GM18870 (cell line): ENCODE measurements around the gene DUSP10.

Source experiments
- ATAC-seq: cut with Tn5 transposase; IDR thresholded peaks from one replicate; pipeline ENCODE4 v1.9.1; 2021; ENCODE audit warnings: moderate library complexity; ENCODE audit not compliant: unreplicated experiment

The DUSP10 gene

DNA sequence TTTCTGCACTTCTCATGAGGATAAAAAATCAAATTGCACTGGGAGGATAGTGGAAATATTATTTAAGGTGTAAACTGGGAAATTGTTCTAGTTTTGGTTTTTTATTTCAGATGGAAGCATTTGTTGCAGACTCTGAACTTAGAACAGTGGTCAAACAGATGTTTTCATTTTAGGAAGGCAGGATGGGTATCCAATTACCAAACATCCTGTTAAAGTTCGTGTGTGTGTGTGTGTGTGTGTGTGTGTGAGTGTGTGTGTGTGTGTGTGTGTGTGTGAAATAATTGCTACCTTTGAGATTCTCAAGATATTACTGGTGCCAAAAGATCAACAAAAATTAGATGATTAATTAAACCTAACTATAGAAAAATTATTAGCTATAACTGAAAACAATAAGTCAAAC, 24.3 kb upstream of the DUSP10 start:
- no peak for ATAC-seq

DNA sequence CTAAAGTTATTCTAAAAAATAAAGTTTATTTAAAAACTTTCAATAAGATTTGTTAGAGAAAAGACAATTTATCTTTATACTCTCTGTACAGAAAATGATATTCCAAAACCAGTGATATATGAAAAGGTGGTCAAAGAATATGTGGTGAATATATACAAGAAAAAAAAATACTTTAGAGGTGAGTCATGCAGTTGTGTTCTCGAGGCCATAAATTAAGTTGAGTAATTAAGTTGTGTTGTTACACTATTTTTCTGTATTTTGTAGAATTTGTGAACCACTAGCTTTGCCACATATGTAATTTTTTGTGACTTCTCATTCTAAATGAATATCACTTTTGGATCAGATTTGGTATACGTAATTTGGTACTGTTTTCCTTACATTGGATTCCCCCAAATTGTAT, 23.6 kb upstream of the DUSP10 start:
- no peak for ATAC-seq

- ATAC-seq, result no peak
These were observed 20.2 kb upstream of the DUSP10 start for GRCh38 chr1:221762121-221762520.

DNA sequence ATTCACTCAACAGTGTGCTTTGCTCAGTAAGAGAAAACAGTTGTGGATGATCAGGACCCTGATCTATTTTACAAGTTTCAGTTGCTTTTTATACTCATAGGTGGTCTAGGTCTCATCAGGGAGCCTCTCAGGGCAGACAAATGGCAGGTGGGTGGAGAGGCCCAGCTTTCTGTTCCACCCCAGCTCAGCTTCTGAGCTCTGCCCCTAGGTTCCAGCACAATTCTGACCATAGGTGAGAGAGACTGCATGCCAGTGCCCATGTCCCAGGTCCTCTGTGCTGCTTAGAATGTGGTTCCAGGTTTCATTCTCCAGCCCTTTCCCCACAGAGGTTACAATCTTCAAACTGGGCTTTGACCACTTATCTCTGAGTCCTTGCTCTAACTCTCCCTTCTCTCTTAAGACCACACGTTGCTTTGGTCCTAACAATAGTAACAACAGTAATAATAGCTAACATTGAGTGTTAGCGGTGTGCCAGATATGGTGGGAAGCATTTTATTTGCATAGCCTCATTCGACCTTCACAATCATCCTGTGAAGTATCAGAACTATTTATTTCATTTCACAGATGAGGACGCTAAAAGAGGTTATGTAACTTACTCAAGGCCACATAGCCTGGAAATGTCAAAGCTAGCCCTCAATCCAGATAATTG, 19.6 kb upstream of the DUSP10 start:
- ATAC-seq, result peak; percentile 71

GRCh38 chr1:221760911-221761310, 19.0 kb upstream of the DUSP10 start:
- ATAC-seq, result no peak

DNA sequence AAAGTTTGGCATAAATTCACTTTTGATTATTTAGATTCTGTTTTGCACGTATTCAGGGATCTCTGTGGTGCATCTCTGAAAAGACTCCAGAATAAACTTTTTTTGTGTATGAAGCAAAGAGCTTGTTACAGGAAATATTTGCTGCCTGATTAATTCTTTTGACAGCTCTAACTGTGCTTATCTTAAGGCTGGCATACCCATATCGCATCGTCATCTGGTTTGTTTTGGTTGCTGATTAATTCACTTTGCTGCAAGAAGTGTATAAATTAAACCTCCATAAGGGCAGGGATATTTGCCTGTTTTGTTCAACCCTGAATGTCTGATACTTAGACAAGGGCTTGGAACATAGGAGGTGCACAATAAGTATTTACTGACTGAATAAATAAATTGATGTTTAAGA, 17.5 kb upstream of the DUSP10 start:
- no peak for ATAC-seq

DNA sequence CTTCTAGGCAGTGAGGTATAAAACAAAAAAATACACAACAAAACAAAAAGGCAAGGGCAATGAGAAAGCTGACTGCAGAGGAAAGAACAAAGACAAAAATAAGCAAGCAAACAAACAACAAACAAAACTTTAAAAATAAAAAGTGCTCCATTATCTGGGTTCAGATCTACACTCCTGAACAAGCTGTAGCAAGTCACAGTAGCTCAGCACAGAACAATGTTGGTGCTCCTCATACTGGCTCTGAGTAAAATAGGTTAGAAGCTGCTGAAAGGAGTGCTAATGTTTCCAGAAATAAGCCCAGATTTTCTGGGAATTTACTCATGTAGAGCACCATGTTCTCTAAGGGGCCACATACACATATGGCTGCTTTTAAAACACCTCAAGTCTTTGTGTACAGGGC, 16.6 kb upstream of the DUSP10 start:
- no peak for ATAC-seq

DNA sequence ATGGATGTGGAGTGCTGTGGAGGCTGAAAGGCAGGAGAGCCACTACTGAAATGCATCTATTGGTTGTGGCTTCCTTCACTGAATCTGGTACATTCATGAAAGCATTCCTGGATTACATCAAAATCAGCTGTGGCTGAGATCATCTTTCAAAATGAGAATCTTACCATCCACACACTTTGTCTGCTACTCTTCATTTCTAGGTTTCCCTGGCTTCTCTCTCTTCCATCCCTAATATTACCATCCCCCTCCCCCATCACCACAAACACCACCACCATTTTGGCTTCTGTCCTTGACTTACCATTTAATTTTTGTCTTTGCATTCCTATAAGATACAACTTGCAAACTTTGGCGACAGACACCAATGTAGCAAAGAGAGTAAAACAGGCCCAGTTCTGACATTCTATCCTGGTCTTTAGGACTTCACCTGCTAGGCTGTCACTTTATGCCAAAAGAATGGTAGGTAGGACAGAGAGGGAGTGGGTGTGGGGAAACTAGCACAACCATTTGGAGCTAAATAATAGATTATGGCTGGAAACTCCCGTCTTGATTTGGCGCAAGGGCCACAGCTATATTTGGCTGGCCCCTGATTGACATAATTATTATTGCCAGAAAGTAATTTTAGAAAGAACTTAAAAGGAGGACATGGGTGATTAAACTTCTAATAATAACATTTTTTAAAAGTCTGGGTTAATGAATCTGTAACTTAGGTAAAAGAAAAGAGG, 15.1 kb upstream of the DUSP10 start:
- ATAC-seq, result no peak

DNA sequence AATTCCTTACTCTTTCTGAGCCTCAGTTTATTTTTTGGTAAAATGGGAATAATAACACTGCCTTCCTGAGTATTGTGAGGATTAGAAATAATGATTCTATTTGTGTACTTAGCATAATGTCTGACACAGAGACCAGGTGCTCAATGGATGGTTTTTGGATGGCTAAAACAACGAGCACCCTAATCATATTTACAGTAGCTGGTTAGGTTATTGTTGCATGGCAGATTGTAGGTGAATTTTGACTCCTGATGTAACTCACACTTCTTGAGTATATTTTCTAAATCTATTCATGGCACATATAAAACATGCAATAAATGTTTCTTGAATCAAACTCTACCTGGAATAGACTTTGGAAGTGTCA, 11.9 kb upstream of the DUSP10 start:
- peak; percentile 13 for ATAC-seq

- ATAC-seq, result no peak
These were observed 9.5 kb upstream of the DUSP10 start for GRCh38 chr1:221751226-221751887.

DNA sequence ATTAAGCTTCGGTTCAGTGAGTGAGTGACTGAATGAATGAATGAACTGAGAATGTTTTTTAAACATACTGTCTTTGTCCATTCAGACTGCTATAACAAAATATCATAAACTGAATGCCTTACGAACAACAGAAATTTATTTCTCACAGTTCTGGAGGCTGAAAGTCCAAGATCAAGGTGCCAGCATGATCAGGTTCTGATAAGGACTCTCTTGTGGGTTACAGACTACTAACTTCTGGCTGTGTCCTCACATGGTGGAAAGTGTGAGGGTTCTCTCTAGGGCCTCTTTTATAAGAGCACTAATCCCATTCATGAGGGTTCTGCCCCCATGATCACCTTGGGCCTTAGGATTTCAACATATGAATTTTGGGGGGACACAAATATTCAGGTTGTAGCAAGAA, 7.1 kb upstream of the DUSP10 start:
- ATAC-seq, result no peak

- ATAC-seq, result no peak
These were observed 6.0 kb upstream of the DUSP10 start for GRCh38 chr1:221747839-221748238.

DNA sequence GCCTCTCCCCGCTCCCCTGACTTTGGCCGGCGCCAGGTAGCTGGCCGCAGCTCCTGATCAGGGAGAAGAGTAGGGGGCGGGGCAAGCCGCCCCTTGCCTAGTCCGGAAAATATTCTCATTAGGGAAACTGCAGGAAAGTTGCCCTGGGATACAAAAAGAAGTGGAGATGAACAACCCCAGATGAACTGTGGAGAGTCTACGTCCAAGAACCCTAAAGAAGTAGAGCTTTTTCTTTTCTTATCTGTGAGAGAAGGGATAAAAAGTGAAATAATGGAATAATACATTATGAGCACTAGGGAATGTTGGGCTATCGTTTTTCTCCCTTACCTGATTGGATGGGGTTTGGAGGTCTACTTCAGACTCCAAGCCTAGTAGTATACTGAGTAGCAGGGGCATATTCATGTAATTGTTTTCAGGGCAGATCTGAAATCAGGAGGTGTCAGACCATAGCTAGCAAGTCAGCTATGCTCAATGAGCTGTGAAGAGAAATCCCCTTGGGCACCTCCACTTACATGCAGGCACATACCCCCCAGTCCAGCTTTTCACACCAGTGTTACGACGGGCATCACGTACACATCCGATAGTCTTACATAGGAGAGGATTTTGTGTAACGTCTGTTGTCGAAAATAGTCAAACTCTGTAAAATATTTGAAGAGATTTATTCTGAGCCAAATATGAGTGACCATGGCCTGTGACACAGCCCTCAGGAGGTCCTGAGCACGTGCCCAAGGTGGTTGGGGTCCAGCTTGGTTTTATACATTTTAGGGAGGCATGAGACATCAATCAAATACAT, 1.7 kb upstream of the DUSP10 start:
- peak; percentile 21 for ATAC-seq

DNA sequence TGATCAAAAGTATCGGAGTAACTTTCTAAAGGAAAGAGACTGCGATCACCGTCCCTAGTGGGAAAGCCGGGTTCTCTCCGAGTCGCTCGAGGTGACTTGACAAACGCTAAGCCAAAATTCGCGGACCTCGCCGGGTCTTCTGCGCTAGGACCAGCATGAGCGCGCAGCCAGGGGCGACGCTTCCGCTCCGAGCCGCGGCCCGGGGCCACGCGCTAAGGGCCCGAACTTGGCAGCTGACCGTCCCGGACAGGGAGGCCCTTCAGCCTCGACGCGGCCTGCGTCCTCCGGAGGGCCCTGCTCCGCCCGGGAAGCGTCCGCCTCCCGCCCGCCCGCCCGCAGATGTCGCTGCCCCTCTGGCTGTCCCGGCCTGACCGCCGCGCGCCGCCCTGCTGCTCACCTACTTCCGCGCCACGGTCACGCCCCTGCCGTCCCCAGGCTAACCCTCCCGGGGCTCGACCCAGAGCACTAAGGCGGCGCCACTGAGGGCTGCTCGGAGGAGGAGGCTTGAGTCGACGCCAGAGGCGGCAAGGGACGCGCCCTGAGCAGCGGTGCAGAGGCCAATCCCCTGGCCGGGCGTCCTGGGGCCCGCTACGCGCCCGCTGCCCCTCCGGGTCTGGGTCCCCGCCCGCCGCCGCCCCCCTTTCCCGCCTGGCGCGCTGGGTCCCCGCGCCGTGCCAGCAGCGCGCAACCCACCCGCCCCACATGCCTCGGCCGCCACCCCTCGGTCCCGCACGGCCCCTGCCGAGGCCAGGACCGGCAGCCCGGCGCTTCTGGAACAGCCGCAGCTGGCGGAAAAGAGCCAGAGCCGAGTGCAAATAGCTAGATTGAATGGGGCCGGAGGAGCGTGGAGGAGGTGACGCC, 896 bp upstream of the DUSP10 start:
- ATAC-seq, result peak; percentile 17

DNA sequence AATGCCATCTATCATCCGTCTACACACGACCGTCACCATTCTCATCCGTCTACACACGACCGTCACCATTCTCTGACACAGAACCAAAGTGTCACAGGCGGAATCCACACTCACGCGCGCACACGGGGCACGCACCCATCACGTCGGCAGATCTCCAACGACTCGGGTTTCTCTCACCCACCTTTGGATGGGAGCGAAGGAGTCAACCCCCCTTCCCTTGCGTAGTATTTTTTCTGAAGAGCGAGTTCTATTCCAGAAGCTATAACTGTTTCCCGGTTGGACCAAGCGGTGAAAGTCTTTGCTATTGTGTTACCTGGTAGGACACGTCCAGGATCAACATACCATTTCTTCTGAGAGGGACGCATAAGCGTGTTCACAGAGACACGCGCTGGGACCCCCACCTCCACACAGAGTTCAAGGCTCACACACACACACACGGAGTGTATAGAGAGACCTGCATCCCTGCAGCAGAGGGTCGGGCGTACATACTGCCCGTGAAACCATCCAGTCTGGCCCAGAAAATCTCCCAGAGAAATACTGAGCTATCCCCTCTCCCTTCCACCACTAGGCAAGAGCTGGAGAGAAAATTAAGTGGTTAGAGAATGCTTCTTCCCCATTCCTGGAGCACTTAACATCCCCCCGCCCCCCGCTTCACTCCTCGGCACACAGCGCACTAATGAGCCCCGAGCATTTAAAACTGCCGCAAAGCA, 741 bp downstream of the DUSP10 start:
- no peak for ATAC-seq

DNA sequence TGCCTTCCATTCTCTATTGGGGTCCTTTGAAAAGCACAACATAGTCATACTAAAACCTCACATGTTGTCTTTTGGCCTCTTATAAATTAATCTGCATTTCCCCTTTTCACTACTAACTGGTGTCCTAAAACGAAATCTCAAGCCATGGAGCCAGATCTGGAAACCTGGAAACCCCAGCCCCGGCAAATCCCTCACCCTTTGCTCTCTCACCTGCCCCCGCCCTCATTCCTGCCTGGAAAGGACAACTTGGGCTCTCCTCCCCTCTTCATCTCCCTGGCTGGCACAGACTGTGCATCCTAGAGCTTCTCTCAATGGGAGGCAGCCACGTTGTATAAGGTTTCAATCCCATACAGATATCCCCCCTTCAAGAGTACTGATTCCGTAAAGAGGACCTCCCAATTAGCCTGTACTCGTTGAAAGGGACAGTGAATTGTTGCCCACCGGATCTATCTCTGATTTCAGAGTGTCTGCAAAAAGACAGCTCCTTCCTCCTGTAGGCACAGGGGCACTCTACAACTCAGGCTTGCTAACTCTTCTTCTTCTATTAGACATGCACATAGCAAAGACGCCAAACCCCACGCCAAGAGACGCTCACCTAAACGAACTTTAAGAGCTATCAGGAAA, 1.4 kb downstream of the DUSP10 start:
- no peak for ATAC-seq

- ATAC-seq, result no peak
These were observed 2.2 kb downstream of the DUSP10 start for GRCh38 chr1:221739677-221740025.

- ATAC-seq, result no peak
These were observed 2.7 kb downstream of the DUSP10 start for GRCh38 chr1:221739018-221739676.

GRCh38 chr1:221736714-221737113, 5.2 kb downstream of the DUSP10 start:
- no peak for ATAC-seq
